ES-I3 (cell line): ENCODE results near the gene APOA4.

Experiments
- H3K36me3 ChIP-seq: 2 replicates; pipeline ENCODE4 v1.6.1; 2013; ENCODE audit warnings: mild to moderate bottlenecking, low read length, control low read depth, moderate library complexity; ENCODE audit not compliant: insufficient read depth
- H3K4me1 ChIP-seq: 2 replicates; pipeline ENCODE4 v1.6.1; 2013; ENCODE audit warnings: mild to moderate bottlenecking, control low read depth, low read length; ENCODE audit not compliant: insufficient read depth
- H3K9ac ChIP-seq: 2 replicates; pipeline ENCODE4 v1.6.1; 2013; ENCODE audit warnings: low read depth, mild to moderate bottlenecking, low read length, moderate library complexity
- H3K9me3 ChIP-seq: 2 replicates; pipeline ENCODE4 v1.6.1; 2013; ENCODE audit warnings: mild to moderate bottlenecking, low read length, moderate library complexity; ENCODE audit not compliant: control insufficient read depth, insufficient read depth

APOA4 gene

DNA sequence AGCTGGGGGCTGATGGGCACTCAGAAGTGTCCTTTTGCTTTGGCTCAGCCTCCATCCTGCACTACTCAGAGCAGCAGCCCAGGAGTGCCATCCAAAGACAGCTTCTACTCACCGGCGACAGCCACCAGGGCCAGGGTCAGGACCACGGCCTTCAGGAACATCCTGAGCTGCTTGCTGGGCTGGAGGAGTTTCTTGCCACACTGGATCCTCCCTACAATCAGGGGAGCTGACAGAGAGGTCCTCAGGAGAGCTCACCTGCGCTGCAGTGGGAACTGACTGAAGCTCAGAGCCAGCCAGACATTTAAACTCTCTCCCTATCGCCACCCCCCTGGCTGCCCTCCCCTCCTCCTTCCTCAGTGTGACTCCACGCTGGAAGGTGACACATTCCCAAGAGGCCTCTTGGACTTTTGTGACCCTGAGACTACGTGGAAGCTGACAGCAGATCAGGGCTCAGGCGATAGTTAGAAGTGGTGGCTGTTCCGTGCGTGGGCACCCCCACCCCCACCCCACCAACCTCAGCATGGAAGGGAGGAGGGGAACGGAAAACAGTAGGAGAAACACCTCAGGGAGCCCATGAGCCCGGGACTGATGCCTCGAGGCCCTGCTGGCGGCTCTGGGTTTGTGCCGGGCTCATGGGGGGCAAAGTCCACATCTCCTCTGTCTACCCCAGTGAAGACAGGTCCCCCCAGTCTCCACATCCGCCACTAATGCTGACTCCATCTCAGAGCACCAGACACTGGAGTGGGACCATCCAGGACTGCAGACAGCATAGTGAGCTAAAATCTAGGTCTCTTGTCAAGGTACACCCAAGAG is at the start of gene APOA4:
APOA4 (minus strand) TSS at position 274 of the 813 bp plus-strand sequence; CDS start at position 161, 113 bp downstream.
- H3K36me3 ChIP-seq: no peaks in the 10 kb centered on the region
- H3K4me1 ChIP-seq: no peaks in the 10 kb centered on the region
- no peak within 1 kb of the TSS for H3K9ac ChIP-seq
- no peaks in the 10 kb centered on the region for H3K9me3 ChIP-seq

DNA sequence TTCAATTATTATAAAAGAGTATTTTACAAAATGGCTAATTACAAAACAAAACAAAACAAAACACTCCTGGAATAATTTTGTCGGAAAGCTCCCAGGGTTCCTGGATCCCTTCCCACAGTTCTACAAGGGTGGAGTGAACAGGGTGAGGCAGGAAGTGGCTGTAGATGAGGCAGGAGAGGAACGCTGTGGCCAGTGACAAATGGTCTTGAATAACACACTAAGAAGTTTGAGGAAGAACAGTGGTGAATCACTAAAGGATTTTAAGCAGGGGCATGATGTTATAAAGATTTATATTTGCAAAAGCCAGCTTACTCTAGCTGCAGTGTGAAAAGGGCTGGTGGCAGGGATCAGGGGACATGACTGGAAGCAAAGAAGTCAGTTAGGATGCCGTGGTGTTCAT is 48.1 kb upstream of the APOA4 start:
- H3K4me1 ChIP-seq: no peaks in the 10 kb centered on the region
- H3K36me3 ChIP-seq: peaks cover 11% of the 10 kb centered on the region
- no peak overlapping the region for H3K9ac ChIP-seq
- H3K9me3 ChIP-seq: no peaks in the 10 kb centered on the region

DNA sequence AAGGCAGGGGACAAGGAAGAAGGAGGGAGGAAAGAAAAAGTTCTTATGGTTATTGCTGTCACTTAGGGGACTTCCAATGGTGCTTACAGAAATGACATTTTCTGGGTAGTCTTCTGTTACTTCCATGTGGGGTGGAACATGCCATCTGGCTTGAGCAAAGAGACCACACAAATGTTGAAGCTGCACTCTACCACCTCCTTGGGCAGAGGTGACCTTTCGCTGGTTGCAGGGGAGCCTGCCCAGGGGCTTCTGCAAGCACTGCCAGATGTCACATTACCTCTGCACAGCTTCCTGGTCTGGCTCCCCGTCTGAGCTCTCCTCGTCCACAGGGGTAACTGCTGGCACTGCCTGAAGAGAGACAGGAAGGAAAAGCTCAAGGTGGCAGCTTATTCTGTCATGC is 47.0 kb upstream of the APOA4 start:
- peaks cover 15% of the 10 kb centered on the region for H3K36me3 ChIP-seq
- no peaks in the 10 kb centered on the region for H3K4me1 ChIP-seq
- no peak overlapping the region for H3K9ac ChIP-seq
- H3K9me3 ChIP-seq: no peaks in the 10 kb centered on the region

DNA sequence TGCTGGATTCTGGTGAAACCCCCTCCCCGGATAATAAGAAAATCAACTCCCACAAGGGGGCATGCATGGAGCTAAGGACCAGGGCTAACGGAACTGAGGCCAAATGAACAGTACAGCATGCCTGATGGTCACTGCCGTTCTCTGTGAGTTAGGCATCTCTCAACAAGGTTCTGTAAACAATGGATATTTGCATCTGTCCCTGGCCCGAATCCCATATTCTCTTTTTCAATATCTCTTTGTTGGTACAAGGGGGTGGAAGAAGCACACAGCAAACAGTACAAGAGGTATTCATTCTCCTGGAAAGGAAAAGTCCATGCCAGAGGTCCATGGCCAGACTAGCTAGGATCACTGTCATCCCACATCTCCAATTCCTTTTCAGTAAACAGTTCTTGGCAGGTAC is 46.5 kb upstream of the APOA4 start:
- no peaks in the 10 kb centered on the region for H3K9me3 ChIP-seq
- no peak overlapping the region for H3K9ac ChIP-seq
- no peaks in the 10 kb centered on the region for H3K4me1 ChIP-seq
- H3K36me3 ChIP-seq: peaks cover 18% of the 10 kb centered on the region

DNA sequence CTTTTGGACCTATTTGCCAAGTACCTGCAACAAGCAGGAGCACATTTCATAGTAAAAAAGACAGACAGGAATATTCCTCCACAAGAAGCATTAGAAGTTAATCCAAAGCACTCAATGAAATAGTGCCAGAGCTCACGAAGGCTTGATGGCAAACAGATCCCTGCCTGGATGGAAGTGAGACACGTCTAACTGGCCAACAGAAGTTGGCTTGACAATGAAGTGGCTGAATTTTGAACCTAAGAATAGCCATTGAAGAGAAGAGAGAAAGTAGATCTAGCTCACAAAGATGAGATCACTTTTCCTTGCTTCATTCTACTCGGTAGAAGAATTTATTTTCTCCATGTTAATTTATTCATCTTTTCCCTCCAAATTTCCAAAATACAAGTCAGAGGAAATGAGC is 45.0 kb upstream of the APOA4 start:
- Histone ChIP-seq H3K4me1 (no peaks in the 10 kb centered on the region), H3K36me3 (peaks cover 18% of the 10 kb centered on the region; the same call in 1 of the 2 replicates), H3K9me3 (no peaks in the 10 kb centered on the region), H3K9ac (no peak overlapping the region)

DNA sequence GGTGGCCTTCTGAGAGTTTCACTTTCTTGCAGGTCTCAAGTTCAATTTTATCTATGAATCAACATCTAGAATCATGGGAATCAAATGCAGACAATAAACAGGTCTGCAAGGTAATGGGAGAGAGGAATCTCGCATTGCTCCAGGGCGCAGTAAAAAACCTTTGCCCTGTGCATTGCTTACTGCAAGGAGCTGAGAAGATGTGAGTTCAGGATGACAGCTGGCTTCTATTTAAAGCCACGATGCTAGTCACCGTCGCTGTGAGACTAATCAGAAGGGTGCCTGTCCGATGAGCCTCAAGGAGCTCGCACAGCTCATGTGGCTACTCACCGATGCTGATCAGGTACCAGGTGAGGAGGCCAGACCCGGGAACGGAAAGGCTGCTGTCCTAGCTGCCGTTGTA is 44.5 kb upstream of the APOA4 start:
- H3K36me3 ChIP-seq: peaks cover 18% of the 10 kb centered on the region; the same call in 1 of the 2 replicates
- H3K9me3 ChIP-seq: no peaks in the 10 kb centered on the region
- no peaks in the 10 kb centered on the region for H3K4me1 ChIP-seq
- H3K9ac ChIP-seq: no peak overlapping the region

DNA sequence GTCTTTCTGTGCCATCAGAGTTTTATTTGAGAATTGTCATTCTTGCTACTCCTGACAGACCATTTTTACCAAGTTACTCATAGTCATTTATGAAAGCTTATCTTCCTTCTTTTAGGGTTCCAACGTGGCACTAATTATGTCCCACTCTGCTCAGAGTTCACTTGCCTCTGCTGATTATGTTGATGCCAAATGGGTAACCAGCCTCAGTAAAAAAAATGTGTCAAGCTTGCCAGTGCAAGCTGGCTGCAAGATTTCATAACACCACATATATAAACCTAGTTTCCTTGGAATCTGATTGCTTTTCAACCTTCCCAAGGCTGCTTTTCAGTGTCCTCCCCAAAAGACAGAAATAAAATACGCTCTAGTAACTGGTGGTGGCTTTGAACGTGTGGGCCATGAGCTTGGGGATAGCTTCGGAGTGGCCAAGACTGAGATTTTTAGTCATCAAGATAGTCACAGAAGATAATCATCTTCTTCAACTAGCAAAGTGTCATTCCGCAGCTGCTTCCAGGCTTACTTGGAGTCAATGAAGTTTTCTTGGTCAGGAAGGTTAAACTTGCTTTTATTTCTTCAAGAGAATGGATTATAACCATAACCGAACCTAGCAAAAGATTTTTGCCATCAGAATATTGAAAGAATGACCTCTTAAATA is 43.8 kb upstream of the APOA4 start:
- peaks cover 22% of the 10 kb centered on the region; the same call in 1 of the 2 replicates for H3K36me3 ChIP-seq
- no peak overlapping the region for H3K9ac ChIP-seq
- H3K9me3 ChIP-seq: no peaks in the 10 kb centered on the region
- H3K4me1 ChIP-seq: no peaks in the 10 kb centered on the region

DNA sequence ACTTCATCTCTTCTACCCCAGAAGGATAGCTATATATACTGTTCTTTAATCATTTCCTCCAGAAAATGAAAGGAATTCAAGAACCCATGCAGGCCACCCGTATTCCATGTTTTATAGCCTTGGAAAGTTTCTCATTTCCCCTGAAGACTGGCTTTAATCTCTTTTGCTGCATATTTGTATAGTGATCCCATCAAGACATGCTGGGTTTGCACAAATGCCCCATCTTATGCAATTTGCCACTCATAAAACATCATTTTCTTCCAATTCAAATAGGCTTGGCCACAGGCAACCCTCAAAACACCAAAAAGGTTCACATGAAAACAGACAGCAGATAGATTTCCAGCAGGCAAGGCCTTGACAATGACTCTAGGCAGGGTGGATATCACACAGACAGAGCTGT is 42.6 kb upstream of the APOA4 start:
- Histone ChIP-seq H3K4me1 (no peaks in the 10 kb centered on the region), H3K36me3 (peaks cover 26% of the 10 kb centered on the region; the same call in 1 of the 2 replicates), H3K9me3 (no peaks in the 10 kb centered on the region), H3K9ac (no peak overlapping the region)

DNA sequence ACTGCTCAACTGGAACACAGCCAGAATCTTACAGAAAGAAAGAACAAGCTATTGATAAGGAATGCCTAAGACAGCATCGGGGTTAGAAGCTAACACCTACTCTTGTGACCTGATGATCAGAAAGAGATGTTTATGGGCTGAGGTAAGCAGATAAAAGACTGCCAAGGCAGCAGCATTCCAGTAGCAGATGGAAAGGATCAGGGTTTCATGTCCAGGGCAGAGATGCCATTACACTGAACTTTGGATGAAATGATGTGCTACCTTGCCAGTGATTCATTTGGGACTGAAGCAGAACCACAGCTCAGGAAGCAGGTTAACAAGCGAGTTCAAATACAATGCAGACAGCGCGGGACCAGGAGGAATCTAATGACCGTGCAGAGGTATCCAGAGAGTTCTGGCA is 41.4 kb upstream of the APOA4 start:
- H3K9me3 ChIP-seq: no peaks in the 10 kb centered on the region
- H3K4me1 ChIP-seq: no peaks in the 10 kb centered on the region
- peaks cover 28% of the 10 kb centered on the region for H3K36me3 ChIP-seq
- no peak overlapping the region for H3K9ac ChIP-seq

DNA sequence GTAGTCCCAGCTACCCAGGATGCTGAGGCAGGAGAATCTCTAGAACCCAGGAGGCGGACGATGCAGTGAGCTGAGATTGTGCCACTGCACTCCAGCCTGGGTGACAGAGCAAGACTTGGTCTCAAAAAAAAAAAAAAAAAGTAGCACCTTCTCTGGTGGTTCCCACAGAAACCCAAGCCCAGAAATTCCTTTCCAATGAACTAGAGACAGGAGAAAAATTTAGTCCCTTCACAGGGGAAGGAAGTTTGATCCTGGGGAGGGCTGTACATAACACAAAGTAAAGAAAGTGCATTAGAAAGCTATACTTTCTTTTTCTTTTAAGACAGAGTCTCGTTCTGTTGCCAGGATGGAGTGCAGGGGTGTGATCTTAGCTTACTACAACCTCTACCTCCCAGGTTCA is 39.8 kb upstream of the APOA4 start:
- no peak overlapping the region for H3K9ac ChIP-seq
- no peaks in the 10 kb centered on the region for H3K4me1 ChIP-seq
- H3K9me3 ChIP-seq: no peaks in the 10 kb centered on the region
- peaks cover 26% of the 10 kb centered on the region for H3K36me3 ChIP-seq

DNA sequence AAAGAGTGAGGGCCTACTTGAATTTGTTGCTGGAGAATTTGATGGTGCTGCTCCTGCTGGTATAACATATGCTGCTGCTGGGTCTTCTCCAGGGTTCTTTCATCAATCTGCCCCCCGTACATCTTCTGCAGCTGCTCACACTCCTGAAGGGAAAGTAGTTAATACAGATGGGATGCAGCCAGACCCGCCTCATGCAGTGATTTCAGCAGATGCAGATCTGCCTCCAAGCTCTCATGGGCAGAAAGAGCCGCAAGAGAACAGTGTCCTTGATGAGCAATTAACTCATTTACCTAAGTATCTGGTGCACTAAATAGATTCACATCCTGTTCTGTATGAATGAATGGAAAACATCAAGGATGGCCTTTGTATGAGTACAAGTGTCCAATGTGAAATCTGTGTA is 39.1 kb upstream of the APOA4 start:
- Histone ChIP-seq H3K4me1 (no peaks in the 10 kb centered on the region), H3K9ac (no peak overlapping the region), H3K9me3 (no peaks in the 10 kb centered on the region), H3K36me3 (peaks cover 25% of the 10 kb centered on the region)

DNA sequence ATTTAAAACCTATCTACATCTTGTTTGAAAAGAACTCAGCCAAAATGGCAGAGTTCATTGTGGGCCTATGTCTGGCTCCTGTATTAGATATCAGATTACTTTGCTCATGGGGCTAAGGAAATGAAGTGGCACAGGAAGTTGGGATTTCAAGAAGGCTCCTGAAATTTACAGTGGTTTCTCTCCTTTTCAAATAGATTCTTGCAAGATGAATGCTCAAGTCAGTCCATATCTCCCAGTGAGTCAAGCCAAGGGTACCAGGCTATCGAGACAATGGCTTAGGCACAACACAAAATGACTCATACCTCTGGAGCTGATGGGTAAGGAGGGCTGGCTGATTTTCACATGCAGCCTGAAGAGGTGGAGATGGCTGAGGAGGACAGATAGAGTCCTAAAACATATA is 38.4 kb upstream of the APOA4 start:
- no peak overlapping the region for H3K9ac ChIP-seq
- no peaks in the 10 kb centered on the region for H3K4me1 ChIP-seq
- peaks cover 20% of the 10 kb centered on the region for H3K36me3 ChIP-seq
- no peaks in the 10 kb centered on the region for H3K9me3 ChIP-seq

DNA sequence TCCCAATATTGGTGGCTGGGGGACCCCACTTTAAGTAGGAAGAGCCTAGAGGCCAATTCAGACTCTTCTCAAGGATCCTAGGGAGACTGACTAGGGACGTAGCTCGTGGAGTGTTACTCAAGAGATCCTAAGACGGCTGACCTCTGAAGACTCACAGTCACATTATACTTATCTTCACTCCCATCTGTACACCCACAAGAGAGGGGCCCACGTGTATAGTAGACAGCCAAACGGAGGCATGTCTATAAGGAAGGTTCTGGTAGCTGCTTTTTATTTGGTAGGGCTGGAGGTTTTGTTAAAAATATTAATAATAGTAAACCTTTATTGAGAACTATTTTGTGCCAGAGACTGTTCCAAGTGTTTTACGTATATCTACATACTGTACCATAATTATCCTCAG is 37.2 kb upstream of the APOA4 start:
- no peaks in the 10 kb centered on the region for H3K4me1 ChIP-seq
- H3K36me3 ChIP-seq: peaks cover 17% of the 10 kb centered on the region
- no peak overlapping the region for H3K9ac ChIP-seq
- no peaks in the 10 kb centered on the region for H3K9me3 ChIP-seq

DNA sequence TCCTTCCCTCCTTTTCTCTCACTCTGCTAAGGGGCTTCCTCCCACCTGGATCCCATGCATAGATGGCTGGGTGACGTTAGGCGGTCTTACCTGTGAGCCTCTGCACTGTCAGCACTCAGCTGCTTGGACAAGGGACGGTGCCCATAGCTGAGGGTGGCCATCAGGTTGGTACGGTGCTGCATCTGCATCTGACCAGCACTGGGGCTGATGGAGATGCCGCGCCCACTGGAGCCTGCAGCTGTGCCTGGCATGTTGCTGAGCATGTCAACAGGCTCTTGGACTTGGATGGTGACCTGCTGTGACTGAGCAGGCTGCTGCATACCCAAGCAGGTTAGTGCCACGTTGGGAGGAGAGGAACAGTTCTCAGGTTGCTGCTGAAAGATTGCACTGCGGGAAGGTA is 36.1 kb upstream of the APOA4 start:
- no peak overlapping the region for H3K9ac ChIP-seq
- H3K9me3 ChIP-seq: no peaks in the 10 kb centered on the region
- no peaks in the 10 kb centered on the region for H3K4me1 ChIP-seq
- H3K36me3 ChIP-seq: peaks cover 16% of the 10 kb centered on the region

DNA sequence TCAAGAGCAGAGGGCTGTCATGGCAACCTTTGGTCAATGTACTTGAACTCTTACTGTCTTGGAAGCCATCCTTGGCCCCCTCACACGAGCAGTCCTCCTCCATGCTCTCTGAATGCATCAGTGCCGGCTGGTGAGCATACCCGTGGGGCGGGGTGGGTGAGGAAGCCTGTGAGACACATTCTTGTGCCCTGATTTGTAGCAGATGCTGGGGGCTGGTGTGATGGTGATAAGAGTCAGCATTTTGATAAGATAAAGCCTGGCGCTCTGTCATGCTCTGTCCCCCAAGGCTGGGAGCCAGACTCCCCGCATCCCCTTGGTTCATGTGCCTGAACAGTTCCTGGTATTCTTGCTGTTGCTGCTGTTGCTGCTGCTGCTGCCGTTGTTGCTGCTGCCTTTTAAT is 34.8 kb upstream of the APOA4 start:
- Histone ChIP-seq H3K4me1 (no peaks in the 10 kb centered on the region), H3K9me3 (no peaks in the 10 kb centered on the region), H3K36me3 (peaks cover 16% of the 10 kb centered on the region), H3K9ac (no peak overlapping the region)
